ENCODE data around the gene IRF2. TPM values are rescaled to one million over a fixed set of nuclear protein-coding genes. Genes with fewer than 3 reads are reported as not detected.
"Not testable (repeated sequence)": the region's sequence is repeated elsewhere in the genome, so short reads cannot be mapped to it uniquely, and the experiment has no call there.

The IRF2 gene
- polyA plus RNA-seq, 1 donor (not counting 4 experiments of a cell fraction or from before 2014, with no cell fraction given): 23.8 TPM

DNA sequence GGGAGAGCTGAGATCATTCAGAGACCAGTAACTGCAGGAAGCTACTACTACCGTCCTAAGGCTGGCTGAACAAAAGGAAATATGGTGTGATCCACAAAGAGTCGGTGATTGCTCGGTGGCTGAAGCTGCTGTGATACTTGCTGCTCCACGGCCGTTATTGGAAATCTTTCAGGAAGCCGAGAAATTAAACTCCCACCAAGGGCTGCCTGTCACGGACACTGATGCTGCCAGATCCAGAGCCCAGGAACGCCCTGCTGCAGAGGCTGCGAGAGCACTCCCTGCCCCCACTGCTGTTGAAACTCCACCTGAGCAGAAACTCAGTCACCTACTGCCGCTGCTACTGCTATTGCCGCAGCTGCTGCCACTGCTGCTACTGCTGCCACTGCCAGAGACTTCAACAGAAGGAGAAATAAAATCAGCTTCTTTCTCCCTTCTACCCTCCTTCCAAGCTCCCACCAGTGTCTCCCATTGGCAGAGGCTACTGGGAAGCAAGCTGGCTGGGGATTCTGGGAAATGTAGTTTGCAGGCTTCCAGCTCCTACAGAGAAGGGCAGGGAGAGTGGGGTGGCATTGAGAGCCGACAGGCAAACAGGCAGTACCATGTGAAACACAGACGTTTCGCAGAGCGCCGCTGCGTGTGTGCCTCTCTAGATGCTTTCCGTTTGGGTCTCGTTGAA lies 130.7 kb downstream of the IRF2 start:
- H2AFZ ChIP-seq (ENCODE audit: control insufficient read depth, low read length): peak overlapping the region; percentile 99
- no peaks in the 10 kb centered on the region for H3K79me2 ChIP-seq (ENCODE audit: control insufficient read depth, insufficient read depth, low read length)
- no peak for DNase-seq (ENCODE audit: low read depth, low spot score)
- H3K27ac ChIP-seq (ENCODE audit: control insufficient read depth, insufficient read depth, low read length): peak overlapping the region; percentile 53
- peak; percentile 77 for FAIRE-seq
- H3K4me2 ChIP-seq (ENCODE audit: control insufficient read depth, extremely low read depth, insufficient read depth, low read depth, low read length): peak overlapping the region; percentile 96
- H3K9me1 ChIP-seq (ENCODE audit: control insufficient read depth, extremely low read depth, insufficient read depth, low read length): no peaks in the 10 kb centered on the region
- TF ChIP-seq, protein P1, sequence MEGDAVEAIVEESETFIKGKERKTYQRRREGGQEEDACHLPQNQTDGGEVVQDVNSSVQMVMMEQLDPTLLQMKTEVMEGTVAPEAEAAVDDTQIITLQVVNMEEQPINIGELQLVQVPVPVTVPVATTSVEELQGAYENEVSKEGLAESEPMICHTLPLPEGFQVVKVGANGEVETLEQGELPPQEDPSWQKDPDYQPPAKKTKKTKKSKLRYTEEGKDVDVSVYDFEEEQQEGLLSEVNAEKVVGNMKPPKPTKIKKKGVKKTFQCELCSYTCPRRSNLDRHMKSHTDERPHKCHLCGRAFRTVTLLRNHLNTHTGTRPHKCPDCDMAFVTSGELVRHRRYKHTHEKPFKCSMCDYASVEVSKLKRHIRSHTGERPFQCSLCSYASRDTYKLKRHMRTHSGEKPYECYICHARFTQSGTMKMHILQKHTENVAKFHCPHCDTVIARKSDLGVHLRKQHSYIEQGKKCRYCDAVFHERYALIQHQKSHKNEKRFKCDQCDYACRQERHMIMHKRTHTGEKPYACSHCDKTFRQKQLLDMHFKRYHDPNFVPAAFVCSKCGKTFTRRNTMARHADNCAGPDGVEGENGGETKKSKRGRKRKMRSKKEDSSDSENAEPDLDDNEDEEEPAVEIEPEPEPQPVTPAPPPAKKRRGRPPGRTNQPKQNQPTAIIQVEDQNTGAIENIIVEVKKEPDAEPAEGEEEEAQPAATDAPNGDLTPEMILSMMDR (optimal IDR thresholded peaks at IDR 0.05 in 1 of 3, IDR thresholded peaks at IDR 0.05 in 1 of 3, conservative IDR thresholded peaks at IDR 0.05 in 1 of 3; ENCODE audit: extremely low read depth in 1 of 3, insufficient read depth in 2 of 3, low read length in 3 of 3): no peak
- no peak for TF ChIP-seq EZH2 (IDR thresholded peaks at IDR 0.05; ENCODE audit: low read length)
- no peaks in the 10 kb centered on the region for H4K20me1 ChIP-seq (ENCODE audit: control insufficient read depth, extremely low read depth, insufficient read depth, low read length)
- H3K9me3 ChIP-seq (ENCODE audit: control insufficient read depth, low read depth, low read length): no peaks in the 10 kb centered on the region
- no peaks in the 10 kb centered on the region for H3K36me3 ChIP-seq (ENCODE audit: control insufficient read depth in 2 of 2, extremely low read depth in 1 of 2, insufficient read depth in 2 of 2, low read length in 2 of 2)
- H3K4me1 ChIP-seq (ENCODE audit: control insufficient read depth, extremely low read depth, insufficient read depth, low read length): peaks cover 24% of the 10 kb centered on the region
- dilution Hi-C loops (cut with MboI; ENCODE audit: extremely low pct_ligation_motif_present, low sequenced_read_pairs): no loop called here
- H3K4me3 ChIP-seq (ENCODE audit: control insufficient read depth in 2 of 3, extremely low read depth in 1 of 3, insufficient read depth in 2 of 3, low read depth in 1 of 3, low read length in 3 of 3): peak overlapping the region; percentile 57 to 83 (median 69)
- peak overlapping the region; percentile 63 for H3K9ac ChIP-seq (ENCODE audit: control insufficient read depth, extremely low read depth, insufficient read depth, low read length)
- no peaks in the 10 kb centered on the region for H3K27me3 ChIP-seq (ENCODE audit: control insufficient read depth, extremely low read depth, insufficient read depth, low read length)

DNA sequence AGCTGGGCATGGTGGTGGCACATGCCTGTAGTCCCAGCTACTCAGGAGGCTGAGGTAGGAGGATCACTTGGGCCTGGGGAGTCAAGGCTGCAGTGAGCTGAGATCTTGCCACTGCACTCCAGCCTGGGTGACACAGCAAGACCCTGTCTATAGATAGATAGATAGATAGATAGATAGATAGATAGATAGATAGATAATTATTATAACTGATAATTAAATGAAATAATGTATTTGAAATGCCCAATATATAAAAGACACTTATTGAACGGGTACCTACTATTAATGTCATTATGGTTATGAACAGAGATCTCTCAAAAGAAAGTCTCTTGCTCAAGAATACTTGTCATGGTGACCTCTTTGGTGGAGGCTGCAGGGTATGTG lies 131.5 kb downstream of the IRF2 start:
- peaks cover 16% of the 10 kb centered on the region for H3K4me1 ChIP-seq (ENCODE audit: control insufficient read depth, extremely low read depth, insufficient read depth, low read length)
- dilution Hi-C loops (cut with MboI; ENCODE audit: extremely low pct_ligation_motif_present, low sequenced_read_pairs); H3K79me2 ChIP-seq (ENCODE audit: control insufficient read depth, insufficient read depth, low read length); FAIRE-seq; H3K4me2 ChIP-seq (ENCODE audit: control insufficient read depth, extremely low read depth, insufficient read depth, low read depth, low read length); H3K9me1 ChIP-seq (ENCODE audit: control insufficient read depth, extremely low read depth, insufficient read depth, low read length); H4K20me1 ChIP-seq (ENCODE audit: control insufficient read depth, extremely low read depth, insufficient read depth, low read length); H2AFZ ChIP-seq (ENCODE audit: control insufficient read depth, low read length); H3K27ac ChIP-seq (ENCODE audit: control insufficient read depth, insufficient read depth, low read length); H3K9me3 ChIP-seq (ENCODE audit: control insufficient read depth, low read depth, low read length); H3K4me3 ChIP-seq (ENCODE audit: control insufficient read depth in 2 of 3, extremely low read depth in 1 of 3, insufficient read depth in 2 of 3, low read depth in 1 of 3, low read length in 3 of 3); DNase-seq (ENCODE audit: low read depth, low spot score); H3K27me3 ChIP-seq (ENCODE audit: control insufficient read depth, extremely low read depth, insufficient read depth, low read length); H3K9ac ChIP-seq (ENCODE audit: control insufficient read depth, extremely low read depth, insufficient read depth, low read length); H3K36me3 ChIP-seq (ENCODE audit: control insufficient read depth in 2 of 2, extremely low read depth in 1 of 2, insufficient read depth in 2 of 2, low read length in 2 of 2): not testable (repeated sequence)
